HUES48 (cell line): ENCODE data around the gene OR5V1.
"Not testable (repeated sequence)": the region's sequence is repeated elsewhere in the genome, so short reads cannot be mapped to it uniquely, and the experiment has no call there.

Experiments
- H3K27ac ChIP-seq: one replicate; pipeline ENCODE4 v1.7.0; 2013; ENCODE audit warnings: low read depth, low read length, inconsistent platforms
- H3K27me3 ChIP-seq: 2 replicates; pipeline ENCODE4 v1.6.1; 2013; ENCODE audit warnings: mild to moderate bottlenecking, low read length; ENCODE audit not compliant: control insufficient read depth, insufficient read depth
- H3K36me3 ChIP-seq: 2 replicates; pipeline ENCODE4 v1.6.1; 2013; ENCODE audit warnings: low read length; ENCODE audit not compliant: control insufficient read depth, insufficient read depth
- H3K4me1 ChIP-seq: 2 replicates; pipeline ENCODE4 v1.6.1; 2013; ENCODE audit warnings: mild to moderate bottlenecking, low read length; ENCODE audit not compliant: control insufficient read depth, insufficient read depth
- H3K4me3 ChIP-seq: 2 replicates; pipeline ENCODE4 v1.5.1; 2013; ENCODE audit warnings: mild to moderate bottlenecking, low read depth, low read length
- H3K9ac ChIP-seq: 2 replicates; pipeline ENCODE4 v1.6.1; 2013; ENCODE audit warnings: mild to moderate bottlenecking, low read depth, low read length, moderate library complexity
- H3K9me3 ChIP-seq: 2 replicates; pipeline ENCODE4 v1.6.1; 2013; ENCODE audit warnings: low read length; ENCODE audit not compliant: control insufficient read depth, insufficient read depth

The OR5V1 gene

GRCh38 chr6:29345380-29345779 lies 23.3 kb downstream of the OR5V1 start:
- no peaks in the 10 kb centered on the region for H3K36me3 ChIP-seq
- no peak overlapping the region for H3K4me3 ChIP-seq
- H3K4me1 ChIP-seq: no peaks in the 10 kb centered on the region
- H3K27ac ChIP-seq: no peak overlapping the region
- no peak overlapping the region for H3K9ac ChIP-seq
- no peaks in the 10 kb centered on the region for H3K27me3 ChIP-seq
- H3K9me3 ChIP-seq: no peaks in the 10 kb centered on the region

GRCh38 chr6:29336269-29336668 lies 32.4 kb downstream of the OR5V1 start:
- no peaks in the 10 kb centered on the region for H3K27me3 ChIP-seq
- H3K9ac ChIP-seq: no peak overlapping the region
- no peak overlapping the region for H3K4me3 ChIP-seq
- H3K36me3 ChIP-seq: no peaks in the 10 kb centered on the region
- no peaks in the 10 kb centered on the region for H3K9me3 ChIP-seq
- no peaks in the 10 kb centered on the region for H3K4me1 ChIP-seq
- H3K27ac ChIP-seq: no peak overlapping the region

- H3K4me1 ChIP-seq: no peaks in the 10 kb centered on the region
- no peak overlapping the region for H3K4me3 ChIP-seq
- no peaks in the 10 kb centered on the region for H3K36me3 ChIP-seq
- no peak overlapping the region for H3K9ac ChIP-seq
- no peak overlapping the region for H3K27ac ChIP-seq
- H3K9me3 ChIP-seq: no peaks in the 10 kb centered on the region
- no peaks in the 10 kb centered on the region for H3K27me3 ChIP-seq
Observed at GRCh38 chr6:29332676-29333075, 36.0 kb downstream of the OR5V1 start.

GRCh38 chr6:29325777-29326176 lies 42.9 kb downstream of the OR5V1 start:
- H3K36me3 ChIP-seq: no peaks in the 10 kb centered on the region
- no peak overlapping the region for H3K4me3 ChIP-seq
- no peaks in the 10 kb centered on the region for H3K27me3 ChIP-seq
- no peak overlapping the region for H3K9ac ChIP-seq
- H3K9me3 ChIP-seq: no peaks in the 10 kb centered on the region
- no peaks in the 10 kb centered on the region for H3K4me1 ChIP-seq
- no peak overlapping the region for H3K27ac ChIP-seq

- H3K4me3 ChIP-seq, H3K27ac ChIP-seq, H3K36me3 ChIP-seq, H3K4me1 ChIP-seq, H3K27me3 ChIP-seq, H3K9me3 ChIP-seq, H3K9ac ChIP-seq: not testable (repeated sequence)
Observed at GRCh38 chr6:29323332-29323731, 45.3 kb downstream of the OR5V1 start.

GRCh38 chr6:29319931-29320330 lies 48.7 kb downstream of the OR5V1 start:
- Histone ChIP-seq H3K27ac (no peak overlapping the region), H3K9ac (no peak overlapping the region), H3K36me3 (no peaks in the 10 kb centered on the region)

More at GRCh38 chr6:29319931-29320330, 48.7 kb downstream of the OR5V1 start:
- H3K27me3 ChIP-seq: no peaks in the 10 kb centered on the region
- no peak overlapping the region for H3K4me3 ChIP-seq
- H3K4me1 ChIP-seq: no peaks in the 10 kb centered on the region
- no peaks in the 10 kb centered on the region for H3K9me3 ChIP-seq
